ENCODE data around the gene OR6S1. TPM values are rescaled to one million over a fixed set of nuclear protein-coding genes. Genes with fewer than 3 reads are reported as not detected.

The OR6S1 gene, protein sequence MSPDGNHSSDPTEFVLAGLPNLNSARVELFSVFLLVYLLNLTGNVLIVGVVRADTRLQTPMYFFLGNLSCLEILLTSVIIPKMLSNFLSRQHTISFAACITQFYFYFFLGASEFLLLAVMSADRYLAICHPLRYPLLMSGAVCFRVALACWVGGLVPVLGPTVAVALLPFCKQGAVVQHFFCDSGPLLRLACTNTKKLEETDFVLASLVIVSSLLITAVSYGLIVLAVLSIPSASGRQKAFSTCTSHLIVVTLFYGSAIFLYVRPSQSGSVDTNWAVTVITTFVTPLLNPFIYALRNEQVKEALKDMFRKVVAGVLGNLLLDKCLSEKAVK
- total RNA-seq: not detected in 2 replicates

DNA sequence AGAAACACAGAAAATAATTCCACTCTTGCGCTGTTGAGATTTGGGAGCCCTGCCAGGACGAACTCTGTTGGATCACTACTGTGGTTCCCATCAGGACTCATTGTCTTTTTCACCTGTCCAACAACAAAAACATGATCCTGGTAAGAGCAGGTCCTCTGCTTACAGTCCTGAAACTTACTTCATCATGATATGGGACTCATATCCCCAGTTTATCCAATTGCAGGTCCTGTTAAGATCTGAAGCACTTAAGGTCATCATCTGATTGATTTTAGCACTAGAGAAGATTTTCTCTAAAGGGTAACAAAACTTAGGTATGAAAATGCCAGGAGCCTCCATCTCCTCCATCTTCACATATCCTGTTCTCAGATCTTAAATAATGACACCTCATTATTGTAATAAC, at the start of gene OR6S1:
Gene OR6S1 (minus strand): TSS at position 101 of the 400 bp plus-strand sequence. CDS start 0 bp downstream, at position 101.

DNA sequence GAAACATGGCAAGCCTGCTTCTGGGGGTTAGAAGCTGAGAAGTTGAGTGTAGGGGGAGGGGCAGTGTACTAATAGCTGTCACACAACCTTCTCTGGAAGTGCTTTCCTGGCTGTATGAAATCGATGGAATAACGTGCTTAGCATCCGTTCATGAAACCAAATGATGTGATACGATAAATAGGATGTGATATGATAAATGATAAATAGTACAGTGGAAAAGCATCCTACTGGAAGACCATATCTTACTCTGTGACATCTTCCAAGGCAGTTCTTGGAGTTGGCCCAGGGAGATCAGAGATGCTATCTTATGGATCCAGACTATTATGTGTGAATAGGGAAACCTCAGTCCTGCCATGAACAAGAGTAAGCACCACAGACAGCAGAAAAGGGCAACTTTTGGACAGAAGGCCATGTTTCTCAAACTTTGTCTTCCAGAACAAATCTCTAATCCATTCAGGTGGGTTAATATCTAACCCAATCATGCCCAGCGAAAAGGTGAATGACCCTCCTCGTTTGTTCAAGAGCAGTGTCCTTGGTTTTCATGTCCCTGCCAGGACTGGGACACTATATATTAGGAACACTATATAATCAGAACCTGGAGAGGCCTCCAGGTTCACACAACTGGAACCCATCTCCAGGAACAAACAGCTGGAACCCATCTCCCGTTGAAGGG, 46.8 kb upstream of the OR6S1 start, which contains the start of gene ANG:
Gene ANG (plus strand): TSS at position 598 of the 673 bp plus-strand sequence. CDS start 4,801 bp downstream, outside the sequence.

DNA sequence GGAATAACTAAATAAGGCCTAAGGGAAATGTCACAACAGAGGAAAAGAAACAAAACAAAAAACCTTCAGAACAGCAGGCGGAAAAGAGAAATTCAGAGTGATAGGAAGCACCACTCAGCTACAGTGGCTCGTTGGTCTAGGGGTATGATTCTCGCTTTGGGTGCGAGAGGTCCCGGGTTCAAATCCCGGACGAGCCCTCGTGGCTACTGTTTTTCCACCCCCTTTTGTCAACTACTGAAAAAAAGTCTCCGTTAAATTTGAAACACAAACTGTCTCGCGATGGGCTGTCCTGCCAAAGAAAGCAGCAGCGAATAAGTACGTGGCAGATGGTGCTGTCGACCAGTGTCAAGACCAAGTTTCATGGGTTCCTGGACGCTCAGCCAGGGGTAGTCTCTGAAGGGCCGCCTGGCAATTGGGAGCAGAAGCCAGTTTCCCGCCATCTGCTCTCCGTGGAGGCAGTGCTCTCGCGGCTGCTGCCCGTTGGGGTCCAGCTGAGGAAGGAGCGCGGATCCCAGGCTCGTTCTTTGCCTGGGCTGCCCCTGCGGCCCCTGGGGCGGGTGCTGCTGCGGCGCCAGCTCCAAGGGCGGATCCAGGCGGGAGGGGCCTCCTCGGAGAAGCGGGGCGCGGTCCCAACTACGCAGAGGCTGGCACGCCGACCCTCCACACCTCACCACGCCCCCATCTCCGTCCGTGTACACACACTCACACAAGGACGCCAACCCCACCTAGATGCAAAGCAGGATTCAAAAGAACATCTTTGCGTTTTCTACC, 42.6 kb upstream of the OR6S1 start, which contains the start of gene RNASE4:
Gene RNASE4 (plus strand): TSS at position 670 of the 771 bp plus-strand sequence. CDS start 14,812 bp downstream, outside the sequence.

DNA sequence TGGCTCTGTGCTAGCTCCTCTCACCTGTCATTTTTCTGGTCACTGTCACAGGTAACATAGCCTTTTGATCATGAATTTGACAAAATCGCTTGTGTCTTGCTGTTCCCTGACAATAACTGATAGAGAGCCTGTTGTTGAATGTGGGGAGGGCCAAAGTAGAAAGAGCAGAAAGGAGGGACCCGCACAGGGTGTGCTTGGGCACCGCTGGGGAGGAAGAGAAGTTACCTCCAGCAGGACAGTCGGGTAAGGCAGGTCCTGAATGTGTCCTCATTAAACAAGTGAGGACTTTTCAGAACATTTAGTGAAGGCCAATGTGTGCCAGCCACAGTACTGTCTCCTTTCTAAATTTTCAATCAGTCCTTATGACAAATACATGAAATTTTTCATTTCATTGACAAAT, 50.3 kb downstream of the OR6S1 start, which contains the start of gene RNASE12:
Gene RNASE12 (minus strand): TSS at position 142 of the 400 bp plus-strand sequence. CDS start 653 bp downstream, outside the sequence.

Other genes with a start within 250 kb of the OR6S1 start
- 25.2 and 33.3 TPM in 2 replicates for gene TEP1, start 228.2 kb downstream of the OR6S1 start, total RNA-seq
- gene KLHL33, start 205.5 kb downstream of the OR6S1 start, total RNA-seq: 0.09 and 0.11 TPM in 2 replicates
- 50.4 and 53.9 TPM in 2 replicates for gene OSGEP, start 186.9 kb downstream of the OR6S1 start, total RNA-seq
- gene APEX1, start 186.5 kb downstream of the OR6S1 start, total RNA-seq: 56.7 and 76.1 TPM in 2 replicates
- gene PIP4P1, start 180.3 kb downstream of the OR6S1 start, total RNA-seq: 18.3 and 33.3 TPM in 2 replicates
- gene PNP, start 172.3 kb downstream of the OR6S1 start, total RNA-seq: 161 and 229 TPM in 2 replicates
- under 0.01 TPM in 1 of 2 replicates, not detected in the other for gene RNASE10, start 136.2 kb downstream of the OR6S1 start, total RNA-seq
- not detected in 2 replicates for gene RNASE9, start 80.6 kb downstream of the OR6S1 start, total RNA-seq
- gene RNASE11, start 53.7 kb downstream of the OR6S1 start, total RNA-seq: not detected in 2 replicates
- gene RNASE12, start 50.3 kb downstream of the OR6S1 start, total RNA-seq: not detected in 2 replicates
- gene RNASE4, start 42.9 kb upstream of the OR6S1 start, total RNA-seq: 12.8 and 19.3 TPM in 2 replicates
- gene ANG, start 47.1 kb upstream of the OR6S1 start, total RNA-seq: 3.0 and 6.2 TPM in 2 replicates
- gene EDDM3A, start 104.2 kb upstream of the OR6S1 start, total RNA-seq: not detected in 2 replicates
- gene EDDM3B, start 126.7 kb upstream of the OR6S1 start, total RNA-seq: not detected in 2 replicates
- gene RNASE6, start 139.6 kb upstream of the OR6S1 start, total RNA-seq: not detected in 2 replicates
- 0.43 and 0.98 TPM in 2 replicates for gene RNASE1, start 161.2 kb upstream of the OR6S1 start, total RNA-seq
- not detected in 2 replicates for gene RNASE3, start 249.7 kb upstream of the OR6S1 start, total RNA-seq

Measured in dermis lymphatic vessel endothelial cell (primary cell).